Measurements from ENCODE around the gene PDZD8. TPM values are rescaled to one million over a fixed set of nuclear protein-coding genes. Genes with fewer than 3 reads are reported as not detected.

Gene PDZD8
- total and polyA plus RNA-seq, 12 donors, result 1.7 to 45.7 (median 25.0) TPM

DNA sequence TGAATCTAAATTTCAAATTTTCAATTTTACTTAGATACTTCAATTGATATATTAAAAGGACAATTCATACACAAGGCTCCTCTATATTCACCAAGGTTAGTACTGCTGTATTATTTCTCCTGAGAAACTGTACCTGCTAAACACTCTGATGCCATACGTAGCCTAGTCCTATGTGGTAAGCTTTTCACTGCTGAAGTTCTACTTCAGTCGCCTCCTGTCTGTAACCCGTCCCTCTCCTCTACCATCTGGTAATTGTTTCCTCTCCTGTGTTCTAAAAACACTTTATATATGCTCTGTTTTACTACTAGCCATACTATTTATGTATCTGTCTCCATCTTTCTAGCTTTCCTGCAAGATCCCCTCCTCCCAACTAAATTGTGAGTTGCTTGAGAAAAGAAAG lies 20.2 kb downstream of the PDZD8 start:
- WGBS, 4 donors, result 63 to 88% (median 77%) methylated on average over 3 of the region's 3 CpGs
- intact Hi-C loops (cut with DNase I), result no loop called here

DNA sequence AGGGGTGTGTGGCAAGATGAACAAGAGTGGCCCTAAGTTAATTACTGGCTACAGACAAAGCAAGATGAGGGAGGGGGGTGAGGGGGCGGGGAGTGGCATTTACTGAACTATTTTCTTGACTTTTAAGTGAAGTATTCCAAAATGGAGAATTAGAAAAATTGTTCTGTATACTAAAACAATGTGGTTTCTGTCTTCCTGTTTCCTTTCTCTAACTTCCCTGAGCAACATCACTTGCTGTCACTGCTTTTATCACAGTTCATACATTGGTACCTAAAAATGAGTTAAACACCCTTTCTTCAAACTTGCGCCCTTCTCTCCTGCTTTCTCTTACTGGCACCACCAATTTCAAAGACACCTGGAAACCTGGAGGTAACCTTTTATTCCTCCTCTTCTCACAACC lies 21.6 kb downstream of the PDZD8 start:
- WGBS, 4 donors, result 82 to 91% (median 84%) methylated on average over 2 of the region's 2 CpGs
- Histone ChIP-seq H3K27me3 (no peaks in the 10 kb centered on the region), H3K9me3 (replicated peaks in 1 of 3) (no peaks in the 10 kb centered on the region), H3K36me3 (replicated peaks in 1 of 2) (no peaks in the 10 kb centered on the region), H3K27ac (no peak overlapping the region), H3K4me3 (no peak overlapping the region), H3K4me1 (replicated peaks in 1 of 2) (peaks cover 6 to 38% of the 10 kb centered on the region in 2 donors)
- no peak for DNase-seq
- intact Hi-C loops (cut with DNase I), result no loop called here
- TF ChIP-seq, protein P1, sequence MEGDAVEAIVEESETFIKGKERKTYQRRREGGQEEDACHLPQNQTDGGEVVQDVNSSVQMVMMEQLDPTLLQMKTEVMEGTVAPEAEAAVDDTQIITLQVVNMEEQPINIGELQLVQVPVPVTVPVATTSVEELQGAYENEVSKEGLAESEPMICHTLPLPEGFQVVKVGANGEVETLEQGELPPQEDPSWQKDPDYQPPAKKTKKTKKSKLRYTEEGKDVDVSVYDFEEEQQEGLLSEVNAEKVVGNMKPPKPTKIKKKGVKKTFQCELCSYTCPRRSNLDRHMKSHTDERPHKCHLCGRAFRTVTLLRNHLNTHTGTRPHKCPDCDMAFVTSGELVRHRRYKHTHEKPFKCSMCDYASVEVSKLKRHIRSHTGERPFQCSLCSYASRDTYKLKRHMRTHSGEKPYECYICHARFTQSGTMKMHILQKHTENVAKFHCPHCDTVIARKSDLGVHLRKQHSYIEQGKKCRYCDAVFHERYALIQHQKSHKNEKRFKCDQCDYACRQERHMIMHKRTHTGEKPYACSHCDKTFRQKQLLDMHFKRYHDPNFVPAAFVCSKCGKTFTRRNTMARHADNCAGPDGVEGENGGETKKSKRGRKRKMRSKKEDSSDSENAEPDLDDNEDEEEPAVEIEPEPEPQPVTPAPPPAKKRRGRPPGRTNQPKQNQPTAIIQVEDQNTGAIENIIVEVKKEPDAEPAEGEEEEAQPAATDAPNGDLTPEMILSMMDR (IDR thresholded peaks at IDR 0.05), result no peak
- TF ChIP-seq POLR2A (IDR thresholded peaks at IDR 0.05), result no peak

More for the DNA sequence above, 20.2 kb downstream of the PDZD8 start:
- H3K27me3 ChIP-seq, result no peaks in the 10 kb centered on the region
- no peak overlapping the region for H3K4me3 ChIP-seq
- H3K27ac ChIP-seq, result no peak overlapping the region
- no peaks in the 10 kb centered on the region for H3K36me3 ChIP-seq (replicated peaks in 1 of 2)
- H3K4me1 ChIP-seq (replicated peaks in 1 of 2), result peaks cover 6 to 33% of the 10 kb centered on the region in 2 donors
- no peak for DNase-seq
- TF ChIP-seq, protein P1 (IDR thresholded peaks at IDR 0.05), result no peak
- TF ChIP-seq POLR2A (IDR thresholded peaks at IDR 0.05), result no peak
- no peaks in the 10 kb centered on the region for H3K9me3 ChIP-seq (replicated peaks in 1 of 3)

DNA sequence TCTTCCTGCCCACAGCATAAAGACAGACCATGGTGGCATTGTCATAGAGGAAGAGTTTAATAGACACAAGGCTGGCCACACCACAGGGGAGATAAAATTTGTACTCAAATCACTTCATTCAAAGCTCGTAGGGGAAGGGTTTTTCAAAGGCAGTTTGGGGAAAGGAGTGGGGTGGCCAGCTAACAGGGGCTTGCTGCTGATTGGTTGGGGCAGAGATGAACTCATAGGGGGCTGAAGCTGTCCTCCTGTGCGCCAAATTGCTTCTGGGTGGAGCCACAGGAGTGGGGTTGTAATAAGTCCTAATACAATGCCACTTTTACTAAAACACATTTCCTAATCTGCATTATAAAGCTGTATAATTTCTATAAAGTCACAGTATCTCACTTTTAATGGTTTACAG lies 22.5 kb downstream of the PDZD8 start:
- 86 to 97% (median 90%) methylated on average over 2 of the region's 2 CpGs for WGBS, 4 donors
- H3K27me3 ChIP-seq, result no peaks in the 10 kb centered on the region
- H3K4me3 ChIP-seq, result no peak overlapping the region
- no peaks in the 10 kb centered on the region for H3K36me3 ChIP-seq (replicated peaks in 1 of 2)
- intact Hi-C loops (cut with DNase I), result no loop called here
- TF ChIP-seq POLR2A (IDR thresholded peaks at IDR 0.05), result no peak
- TF ChIP-seq, protein P1 (IDR thresholded peaks at IDR 0.05), result no peak
- DNase-seq, result no peak
- H3K4me1 ChIP-seq (replicated peaks in 1 of 2), result peaks cover 6 to 46% of the 10 kb centered on the region in 2 donors
- H3K27ac ChIP-seq, result no peak overlapping the region
- no peaks in the 10 kb centered on the region for H3K9me3 ChIP-seq (replicated peaks in 1 of 3)

DNA sequence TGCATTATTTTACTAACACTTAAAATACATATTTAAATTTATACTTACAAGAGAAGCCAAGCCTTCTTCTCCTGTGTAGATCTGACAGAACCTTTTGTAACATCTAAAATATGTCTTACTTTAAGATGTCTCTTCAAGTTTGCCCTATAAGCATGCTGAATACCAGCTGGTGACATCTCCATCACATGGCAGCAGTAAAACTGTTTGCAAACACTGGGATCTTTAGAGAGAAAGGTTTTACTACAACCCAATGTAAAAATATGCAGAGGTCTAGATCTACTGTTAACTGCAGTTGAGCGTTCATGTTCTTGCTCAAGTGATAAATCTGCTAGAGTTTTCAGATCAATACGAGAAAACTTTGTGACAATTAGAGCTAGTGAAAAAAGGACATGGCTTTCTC lies 23.2 kb downstream of the PDZD8 start:
- Histone ChIP-seq H3K27ac (no peak overlapping the region), H3K4me3 (no peak overlapping the region), H3K4me1 (replicated peaks in 1 of 2) (peaks cover 6 to 48% of the 10 kb centered on the region in 2 donors), H3K36me3 (replicated peaks in 1 of 2) (no peaks in the 10 kb centered on the region), H3K27me3 (no peaks in the 10 kb centered on the region), H3K9me3 (replicated peaks in 1 of 3) (no peaks in the 10 kb centered on the region)
- intact Hi-C loops (cut with DNase I), result no loop called here
- TF ChIP-seq, protein P1 (IDR thresholded peaks at IDR 0.05), result no peak
- no peak for TF ChIP-seq POLR2A (IDR thresholded peaks at IDR 0.05)
- DNase-seq, result no peak
- 86 to 92% (median 90%) methylated on average over 2 of the region's 2 CpGs for WGBS, 4 donors

Measured in adrenal gland (tissue), 12 donors.